Measurements from ENCODE around the gene TRIP11.

The TRIP11 gene

DNA sequence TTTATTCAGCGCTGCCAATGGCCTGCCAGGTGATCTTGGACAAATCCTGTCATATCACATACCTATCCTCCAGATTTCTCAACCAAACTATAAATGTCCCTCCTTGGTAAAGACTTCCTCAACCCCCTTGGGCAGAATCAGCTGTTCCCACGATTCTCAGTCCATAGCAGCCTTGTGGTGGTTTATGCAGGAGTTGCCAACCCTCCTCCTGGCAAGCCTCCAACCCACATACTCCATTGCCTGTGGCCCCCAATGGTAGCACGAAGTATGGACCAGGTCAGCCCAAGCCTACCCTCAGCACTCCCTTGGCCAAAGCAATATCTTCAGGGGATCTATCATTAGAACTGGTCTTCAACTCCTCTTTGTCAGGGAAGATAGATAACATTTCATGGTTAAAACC, 119.3 kb downstream of the TRIP11 start:
- Histone ChIP-seq H3K27me3 (ENCODE audit: insufficient read depth, low read length) (no peaks in the 10 kb centered on the region), H3K4me1 (ENCODE audit: insufficient read depth, low read length, severe bottlenecking) (no peaks in the 10 kb centered on the region), H3K9ac (ENCODE audit: low read length) (no peak overlapping the region)

DNA sequence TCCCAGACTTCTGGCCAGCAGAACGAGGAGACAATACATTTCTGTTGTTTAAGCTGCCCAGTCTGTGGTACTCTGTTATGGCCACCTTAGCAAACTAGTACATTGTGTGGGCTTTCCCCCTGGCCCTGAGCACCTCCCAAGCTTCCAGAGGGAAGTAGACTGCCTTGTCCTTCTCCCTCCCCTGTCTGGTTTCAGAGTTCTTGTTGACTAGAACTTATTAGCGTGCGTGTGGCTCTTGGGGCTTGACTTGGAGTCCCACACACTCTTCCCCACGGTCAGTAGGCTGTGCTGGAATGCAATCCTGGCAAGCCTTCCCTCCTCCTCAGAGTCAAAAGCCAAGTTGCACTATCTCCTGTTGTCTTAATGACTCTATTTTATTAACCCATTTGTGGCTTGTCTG, 120.0 kb downstream of the TRIP11 start:
- Histone ChIP-seq H2AFZ (ENCODE audit: low read length) (no peak overlapping the region), H3K36me3 (ENCODE audit: insufficient read depth, low read length) (no peaks in the 10 kb centered on the region), H3K4me3 (ENCODE audit: low read depth, low read length, poor library complexity, severe bottlenecking) (no peak overlapping the region), H3K9me3 (ENCODE audit: low read length) (no peaks in the 10 kb centered on the region), H3K9me2 (ENCODE audit: low read depth, low read length) (no peaks in the 10 kb centered on the region), H3K4me1 (ENCODE audit: insufficient read depth, low read length, severe bottlenecking) (no peaks in the 10 kb centered on the region), H4K20me1 (ENCODE audit: insufficient read depth, low read length) (no peaks in the 10 kb centered on the region), H3K4me2 (ENCODE audit: low read length) (no peak overlapping the region), H3K9ac (ENCODE audit: low read length) (no peak overlapping the region), H3K27me3 (ENCODE audit: insufficient read depth, low read length) (no peaks in the 10 kb centered on the region), H3K79me2 (ENCODE audit: insufficient read depth, low read length) (no peaks in the 10 kb centered on the region), H3K27ac (ENCODE audit: low read depth, low read length, poor library complexity, severe bottlenecking) (no peak overlapping the region), H3F3A (ENCODE audit: insufficient read depth, low read length) (no peaks in the 10 kb centered on the region)
- no peak for TF ChIP-seq EZH2 (IDR thresholded peaks at IDR 0.05; ENCODE audit: borderline replicate concordance, low read length)
- TF ChIP-seq CTCF (IDR thresholded peaks at IDR 0.05; ENCODE audit: low read length): no peak

More for the DNA sequence above, 119.3 kb downstream of the TRIP11 start:
- Histone ChIP-seq H3K9me3 (ENCODE audit: low read length) (no peaks in the 10 kb centered on the region), H3K4me3 (ENCODE audit: low read depth, low read length, poor library complexity, severe bottlenecking) (no peak overlapping the region), H3K9me2 (ENCODE audit: low read depth, low read length) (no peaks in the 10 kb centered on the region), H3K36me3 (ENCODE audit: insufficient read depth, low read length) (no peaks in the 10 kb centered on the region), H3F3A (ENCODE audit: insufficient read depth, low read length) (no peaks in the 10 kb centered on the region), H3K4me2 (ENCODE audit: low read length) (no peak overlapping the region), H3K27ac (ENCODE audit: low read depth, low read length, poor library complexity, severe bottlenecking) (no peak overlapping the region), H2AFZ (ENCODE audit: low read length) (no peak overlapping the region), H3K79me2 (ENCODE audit: insufficient read depth, low read length) (no peaks in the 10 kb centered on the region), H4K20me1 (ENCODE audit: insufficient read depth, low read length) (no peaks in the 10 kb centered on the region)
- TF ChIP-seq EZH2 (IDR thresholded peaks at IDR 0.05; ENCODE audit: borderline replicate concordance, low read length): no peak
- TF ChIP-seq CTCF (IDR thresholded peaks at IDR 0.05; ENCODE audit: low read length): no peak

GRCh38 chr14:91918186-91918883, 121.5 kb downstream of the TRIP11 start:
- no peaks in the 10 kb centered on the region for H3K9me2 ChIP-seq (ENCODE audit: low read depth, low read length)

More at GRCh38 chr14:91918186-91918883, 121.5 kb downstream of the TRIP11 start:
- Histone ChIP-seq H3K79me2 (ENCODE audit: insufficient read depth, low read length) (no peaks in the 10 kb centered on the region), H3K4me2 (ENCODE audit: low read length) (no peak overlapping the region), H3K9me3 (ENCODE audit: low read length) (no peaks in the 10 kb centered on the region), H2AFZ (ENCODE audit: low read length) (no peak overlapping the region), H3K27me3 (ENCODE audit: insufficient read depth, low read length) (no peaks in the 10 kb centered on the region), H3K9ac (ENCODE audit: low read length) (no peak overlapping the region), H3K36me3 (ENCODE audit: insufficient read depth, low read length) (no peaks in the 10 kb centered on the region), H3K4me3 (ENCODE audit: low read depth, low read length, poor library complexity, severe bottlenecking) (no peak overlapping the region), H3K27ac (ENCODE audit: low read depth, low read length, poor library complexity, severe bottlenecking) (no peak overlapping the region), H4K20me1 (ENCODE audit: insufficient read depth, low read length) (no peaks in the 10 kb centered on the region), H3K4me1 (ENCODE audit: insufficient read depth, low read length, severe bottlenecking) (no peaks in the 10 kb centered on the region), H3F3A (ENCODE audit: insufficient read depth, low read length) (no peaks in the 10 kb centered on the region)
- TF ChIP-seq CTCF (IDR thresholded peaks at IDR 0.05; ENCODE audit: low read length) (no peak), EZH2 (IDR thresholded peaks at IDR 0.05; ENCODE audit: borderline replicate concordance, low read length) (no peak)
